Fibroblast of mammary gland (primary cell): ENCODE data around the gene CHST9.

ENCODE experiments used
- DNase-seq: peaks from one replicate; pipeline ENCODE4 v3.0.0-alpha.2; 2010; ENCODE audit warnings: low read depth
- H3K4me3 ChIP-seq: 2 replicates; pipeline ENCODE4 v1.5.1; 2011; ENCODE audit warnings: low read depth, mild to moderate bottlenecking, low read length, moderate library complexity; ENCODE audit not compliant: control insufficient read depth
- TF ChIP-seq, protein P1 (sequence below): conservative IDR thresholded peaks from 2 replicates; pipeline ENCODE4 v1.5.1; 2011; ENCODE audit warnings: low read depth, low read length, inconsistent platforms; ENCODE audit not compliant: control insufficient read depth, insufficient read depth

The CHST9 gene

DNA sequence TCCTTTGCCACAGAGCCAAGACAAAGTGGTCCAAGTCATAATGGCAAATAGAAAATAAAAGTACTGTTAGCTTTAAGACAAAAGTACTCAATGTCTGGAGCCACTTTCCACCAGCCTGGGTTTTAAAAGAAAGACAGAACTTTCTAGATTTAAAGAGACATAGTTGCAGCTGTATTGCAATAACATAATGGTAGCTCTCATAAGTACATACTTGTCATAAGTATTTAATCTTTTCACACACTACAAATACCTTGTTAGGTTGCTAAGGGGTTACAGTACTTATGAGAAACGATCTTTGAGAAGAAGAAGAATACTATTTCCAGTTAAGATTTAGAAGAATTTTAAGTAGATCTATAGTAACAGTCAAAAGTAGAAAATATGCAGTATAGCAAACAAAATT is 290.7 kb downstream of the CHST9 start:
- DNase-seq: no peak
- no peak overlapping the region for H3K4me3 ChIP-seq
- TF ChIP-seq, protein P1, sequence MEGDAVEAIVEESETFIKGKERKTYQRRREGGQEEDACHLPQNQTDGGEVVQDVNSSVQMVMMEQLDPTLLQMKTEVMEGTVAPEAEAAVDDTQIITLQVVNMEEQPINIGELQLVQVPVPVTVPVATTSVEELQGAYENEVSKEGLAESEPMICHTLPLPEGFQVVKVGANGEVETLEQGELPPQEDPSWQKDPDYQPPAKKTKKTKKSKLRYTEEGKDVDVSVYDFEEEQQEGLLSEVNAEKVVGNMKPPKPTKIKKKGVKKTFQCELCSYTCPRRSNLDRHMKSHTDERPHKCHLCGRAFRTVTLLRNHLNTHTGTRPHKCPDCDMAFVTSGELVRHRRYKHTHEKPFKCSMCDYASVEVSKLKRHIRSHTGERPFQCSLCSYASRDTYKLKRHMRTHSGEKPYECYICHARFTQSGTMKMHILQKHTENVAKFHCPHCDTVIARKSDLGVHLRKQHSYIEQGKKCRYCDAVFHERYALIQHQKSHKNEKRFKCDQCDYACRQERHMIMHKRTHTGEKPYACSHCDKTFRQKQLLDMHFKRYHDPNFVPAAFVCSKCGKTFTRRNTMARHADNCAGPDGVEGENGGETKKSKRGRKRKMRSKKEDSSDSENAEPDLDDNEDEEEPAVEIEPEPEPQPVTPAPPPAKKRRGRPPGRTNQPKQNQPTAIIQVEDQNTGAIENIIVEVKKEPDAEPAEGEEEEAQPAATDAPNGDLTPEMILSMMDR: no peak

DNA sequence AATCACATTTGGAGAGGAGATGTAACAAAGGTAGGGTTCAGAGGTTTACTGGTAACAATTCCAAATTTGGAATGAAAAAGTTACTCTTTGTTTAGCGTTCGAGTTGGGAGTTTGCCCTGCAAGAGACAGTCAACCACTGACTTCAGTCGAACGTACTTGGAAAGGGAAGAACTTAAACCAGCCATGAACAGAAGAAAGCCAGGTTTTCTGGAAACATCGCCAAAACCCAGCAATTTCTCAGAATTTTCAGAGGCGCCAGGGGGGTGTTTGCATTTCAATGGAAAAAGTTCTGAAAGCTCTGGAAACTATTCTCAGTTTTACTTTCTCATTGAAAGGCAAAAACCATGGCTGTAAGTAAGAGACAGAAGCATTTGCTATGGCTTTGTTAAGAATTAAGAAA is 291.1 kb downstream of the CHST9 start:
- no peak overlapping the region for H3K4me3 ChIP-seq
- DNase-seq: no peak
- TF ChIP-seq, protein P1: no peak

DNA sequence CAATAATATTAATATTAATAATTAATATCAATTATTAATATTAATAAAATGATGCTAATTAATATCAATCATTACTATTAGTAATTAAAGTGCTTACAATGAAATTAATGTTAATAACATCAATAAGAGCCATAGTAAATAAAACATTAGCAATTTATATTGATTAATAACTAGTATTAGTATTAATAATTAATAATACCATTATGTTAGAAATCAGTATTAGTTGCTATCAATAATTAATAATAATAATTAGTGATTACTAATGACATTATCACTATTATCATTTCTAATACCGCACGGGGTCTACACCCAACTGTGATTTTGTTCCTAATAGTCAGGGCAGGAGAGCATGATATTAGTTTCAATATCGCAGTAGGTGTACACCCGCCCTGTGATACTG is 296.8 kb downstream of the CHST9 start:
- H3K4me3 ChIP-seq: no peak overlapping the region
- TF ChIP-seq, protein P1: no peak
- no peak for DNase-seq

DNA sequence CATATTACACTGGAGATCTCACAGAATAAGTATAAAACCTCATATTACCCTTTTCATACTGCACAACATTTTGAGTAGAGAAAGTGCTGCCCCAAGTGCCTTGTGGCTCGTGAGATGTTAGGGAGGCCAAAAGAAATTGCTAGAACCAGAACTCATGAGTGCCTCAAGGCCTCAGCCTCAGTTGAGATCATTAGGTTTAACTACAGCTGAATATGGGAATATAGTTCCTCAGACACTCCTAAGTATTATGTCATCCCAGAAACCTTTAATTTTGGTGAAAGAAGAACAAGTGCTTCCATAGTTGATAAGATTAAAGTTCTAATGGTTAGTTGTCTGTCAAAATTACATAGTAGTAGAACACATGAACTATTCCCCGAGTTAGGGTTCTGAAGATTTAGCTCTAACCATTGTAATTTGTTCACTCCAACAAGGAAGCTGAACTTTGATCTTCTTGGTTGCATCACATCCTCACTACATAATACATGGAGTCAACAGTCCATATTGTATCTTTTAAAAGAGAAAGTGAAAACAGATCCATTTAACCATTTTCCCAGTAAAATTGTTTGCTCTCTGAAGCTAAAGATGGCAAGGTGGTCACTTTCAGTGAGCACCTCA is 310.0 kb downstream of the CHST9 start:
- no peak overlapping the region for H3K4me3 ChIP-seq
- TF ChIP-seq, protein P1: no peak
- no peak for DNase-seq

DNA sequence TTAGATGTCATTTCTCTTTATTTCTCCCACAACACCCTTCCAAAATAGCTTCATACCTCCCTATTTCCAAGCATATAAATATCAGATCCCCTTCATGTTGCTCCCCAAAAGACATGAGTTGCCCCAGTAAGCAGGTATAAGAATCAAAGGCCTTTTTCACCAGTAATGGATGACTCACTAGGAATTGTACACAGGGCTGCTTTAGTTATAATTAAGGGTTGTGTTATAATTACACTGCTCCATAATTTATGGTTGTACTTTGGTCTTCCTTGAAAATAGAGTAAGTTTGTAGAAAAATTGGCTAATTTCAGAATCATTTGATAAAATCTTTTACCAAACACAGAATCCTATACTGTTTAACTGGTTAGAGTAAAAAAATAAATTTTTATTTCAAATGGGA is 310.8 kb downstream of the CHST9 start:
- TF ChIP-seq, protein P1: no peak
- DNase-seq: no peak
- no peak overlapping the region for H3K4me3 ChIP-seq

DNA sequence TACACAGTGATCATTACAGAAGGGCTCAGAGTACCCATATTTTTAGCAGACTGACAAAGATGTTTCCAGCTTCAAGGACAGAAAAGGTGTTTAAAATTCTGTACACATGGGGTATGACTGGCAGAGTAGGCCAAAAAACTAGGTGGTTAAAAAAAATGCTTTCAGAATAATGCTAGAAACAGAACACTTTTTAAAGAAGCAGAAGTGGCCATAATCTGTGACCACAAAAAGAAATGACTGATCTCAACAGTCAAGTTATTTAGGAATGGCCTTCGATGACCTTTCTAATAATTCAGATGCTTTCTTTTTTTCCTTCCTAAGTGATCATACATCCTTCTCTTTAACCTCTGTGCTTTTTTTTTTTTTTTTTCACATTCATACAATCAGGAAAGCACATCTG is 315.5 kb downstream of the CHST9 start:
- no peak overlapping the region for H3K4me3 ChIP-seq
- TF ChIP-seq, protein P1: no peak
- no peak for DNase-seq
